ENCODE data around the gene SCN4B.
A peak's percentile ranks its signal among the peaks of the same experiment; 100 is the strongest.

SCN4B gene

DNA sequence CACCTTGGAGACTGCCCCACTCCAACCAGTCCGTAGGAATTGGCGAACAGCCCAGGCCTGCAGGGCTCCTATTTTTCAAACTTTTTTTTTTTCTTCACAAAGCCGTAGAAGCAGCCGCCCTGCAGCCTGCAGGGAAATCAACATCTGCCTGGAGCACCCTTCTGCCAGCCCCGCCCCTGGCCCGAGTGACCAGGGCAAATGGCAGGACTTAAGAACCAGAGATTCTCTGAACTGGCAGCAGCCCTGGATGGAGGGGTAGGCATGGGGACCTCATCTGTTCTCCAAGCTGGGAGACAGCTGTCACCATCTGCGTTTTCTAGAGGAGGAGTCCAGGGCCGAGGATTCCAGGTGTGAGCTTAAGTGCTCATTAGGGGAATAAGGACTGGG is 18.3 kb upstream of the SCN4B start:
- H3K4me3 ChIP-seq (ENCODE audit: low read length), result peak overlapping the region; percentile 65
- no peak overlapping the region for H3K27ac ChIP-seq (ENCODE audit: low read length)
- peaks cover 21% of the 10 kb centered on the region for H3K4me1 ChIP-seq (ENCODE audit: control insufficient read depth, low read depth, low read length)
- no peak overlapping the region for H3K9ac ChIP-seq (ENCODE audit: low read length)
- H3K36me3 ChIP-seq (ENCODE audit: control insufficient read depth, low read depth, low read length), result no peaks in the 10 kb centered on the region
- peaks cover 89% of the 10 kb centered on the region for H3K27me3 ChIP-seq (ENCODE audit: control insufficient read depth, insufficient read depth, low read length)
- H3K9me3 ChIP-seq (ENCODE audit: control insufficient read depth, low read depth, low read length), result no peaks in the 10 kb centered on the region

- peaks cover 16% of the 10 kb centered on the region for H3K4me1 ChIP-seq (ENCODE audit: control insufficient read depth, low read depth, low read length)
- no peaks in the 10 kb centered on the region for H3K36me3 ChIP-seq (ENCODE audit: control insufficient read depth, low read depth, low read length)
- H3K27ac ChIP-seq (ENCODE audit: low read length), result no peak overlapping the region
- H3K9ac ChIP-seq (ENCODE audit: low read length), result no peak overlapping the region
- H3K27me3 ChIP-seq (ENCODE audit: control insufficient read depth, insufficient read depth, low read length), result peaks cover 82% of the 10 kb centered on the region
- no peak overlapping the region for H3K4me3 ChIP-seq (ENCODE audit: low read length)
- no peaks in the 10 kb centered on the region for H3K9me3 ChIP-seq (ENCODE audit: control insufficient read depth, low read depth, low read length)
Observed at GRCh38 chr11:118170231-118170630, 17.6 kb upstream of the SCN4B start.

DNA sequence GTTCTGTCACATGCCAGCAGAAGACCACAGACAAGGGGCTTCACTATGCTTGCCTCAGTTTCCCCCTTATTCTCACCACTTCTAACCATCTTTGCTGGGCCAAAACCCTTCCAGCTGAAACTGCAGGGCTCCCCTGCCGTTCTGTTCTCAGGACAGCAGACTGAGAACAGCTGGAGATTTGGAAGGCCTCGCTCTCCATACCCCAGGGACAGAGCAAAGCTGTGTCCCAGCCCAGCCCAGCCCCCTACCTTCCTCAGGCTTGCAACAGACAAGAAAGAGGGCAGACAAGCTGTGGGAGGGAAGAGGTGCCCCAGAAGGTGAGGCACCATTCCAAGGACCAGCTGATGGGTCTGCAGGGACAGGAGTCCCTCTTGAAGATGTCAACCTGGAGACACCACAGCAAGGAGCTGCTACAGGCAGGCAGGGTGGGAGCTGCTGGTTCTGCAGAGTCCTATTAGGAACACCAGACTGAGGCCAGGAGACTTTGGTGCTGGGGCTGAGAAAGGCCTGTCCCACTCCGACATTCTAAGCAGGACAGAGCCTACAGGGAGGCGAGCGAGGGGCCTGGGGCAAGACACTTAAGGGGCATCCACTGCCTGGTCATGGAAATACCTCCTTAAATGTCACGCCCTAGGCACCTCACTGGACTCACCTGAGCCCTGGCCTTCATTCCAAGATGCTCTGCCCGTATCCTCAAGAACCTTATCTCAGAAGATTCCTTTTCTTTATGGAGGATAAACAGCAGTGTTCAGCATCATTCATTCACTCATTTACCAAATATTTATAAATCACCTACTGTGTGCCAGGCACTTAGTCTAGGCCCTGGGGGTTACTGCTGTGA is 16.9 kb upstream of the SCN4B start:
- H3K9me3 ChIP-seq (ENCODE audit: control insufficient read depth, low read depth, low read length), result no peaks in the 10 kb centered on the region
- H3K27me3 ChIP-seq (ENCODE audit: control insufficient read depth, insufficient read depth, low read length), result peaks cover 75% of the 10 kb centered on the region
- no peak overlapping the region for H3K27ac ChIP-seq (ENCODE audit: low read length)
- no peaks in the 10 kb centered on the region for H3K36me3 ChIP-seq (ENCODE audit: control insufficient read depth, low read depth, low read length)
- peaks cover 9% of the 10 kb centered on the region for H3K4me1 ChIP-seq (ENCODE audit: control insufficient read depth, low read depth, low read length)
- H3K4me3 ChIP-seq (ENCODE audit: low read length), result no peak overlapping the region
- H3K9ac ChIP-seq (ENCODE audit: low read length), result no peak overlapping the region

- H3K27me3 ChIP-seq (ENCODE audit: control insufficient read depth, insufficient read depth, low read length), result peaks cover 68% of the 10 kb centered on the region
- H3K9ac ChIP-seq (ENCODE audit: low read length), result no peak overlapping the region
- H3K36me3 ChIP-seq (ENCODE audit: control insufficient read depth, low read depth, low read length), result no peaks in the 10 kb centered on the region
- peaks cover 9% of the 10 kb centered on the region for H3K4me1 ChIP-seq (ENCODE audit: control insufficient read depth, low read depth, low read length)
- H3K9me3 ChIP-seq (ENCODE audit: control insufficient read depth, low read depth, low read length), result no peaks in the 10 kb centered on the region
- no peak overlapping the region for H3K4me3 ChIP-seq (ENCODE audit: low read length)
- H3K27ac ChIP-seq (ENCODE audit: low read length), result no peak overlapping the region
Observed at GRCh38 chr11:118168751-118169150, 16.1 kb upstream of the SCN4B start.

- H3K27ac ChIP-seq (ENCODE audit: low read length), result no peak overlapping the region
- no peaks in the 10 kb centered on the region for H3K9me3 ChIP-seq (ENCODE audit: control insufficient read depth, low read depth, low read length)
- no peak overlapping the region for H3K9ac ChIP-seq (ENCODE audit: low read length)
- peaks cover 64% of the 10 kb centered on the region for H3K27me3 ChIP-seq (ENCODE audit: control insufficient read depth, insufficient read depth, low read length)
- H3K36me3 ChIP-seq (ENCODE audit: control insufficient read depth, low read depth, low read length), result no peaks in the 10 kb centered on the region
- no peak overlapping the region for H3K4me3 ChIP-seq (ENCODE audit: low read length)
- H3K4me1 ChIP-seq (ENCODE audit: control insufficient read depth, low read depth, low read length), result peaks cover 9% of the 10 kb centered on the region
Observed at GRCh38 chr11:118168316-118168715, 15.7 kb upstream of the SCN4B start.

- Histone ChIP-seq H3K4me1 (ENCODE audit: control insufficient read depth, low read depth, low read length) (peaks cover 9% of the 10 kb centered on the region), H3K4me3 (ENCODE audit: low read length) (no peak overlapping the region), H3K36me3 (ENCODE audit: control insufficient read depth, low read depth, low read length) (no peaks in the 10 kb centered on the region), H3K27ac (ENCODE audit: low read length) (no peak overlapping the region), H3K9me3 (ENCODE audit: control insufficient read depth, low read depth, low read length) (no peaks in the 10 kb centered on the region), H3K27me3 (ENCODE audit: control insufficient read depth, insufficient read depth, low read length) (peaks cover 63% of the 10 kb centered on the region), H3K9ac (ENCODE audit: low read length) (no peak overlapping the region)
Observed at GRCh38 chr11:118167906-118168305, 15.3 kb upstream of the SCN4B start.

- no peak overlapping the region for H3K27ac ChIP-seq (ENCODE audit: low read length)
- H3K36me3 ChIP-seq (ENCODE audit: control insufficient read depth, low read depth, low read length), result no peaks in the 10 kb centered on the region
- H3K27me3 ChIP-seq (ENCODE audit: control insufficient read depth, insufficient read depth, low read length), result peaks cover 60% of the 10 kb centered on the region
- no peak overlapping the region for H3K9ac ChIP-seq (ENCODE audit: low read length)
- peaks cover 9% of the 10 kb centered on the region for H3K4me1 ChIP-seq (ENCODE audit: control insufficient read depth, low read depth, low read length)
- H3K9me3 ChIP-seq (ENCODE audit: control insufficient read depth, low read depth, low read length), result no peaks in the 10 kb centered on the region
- no peak overlapping the region for H3K4me3 ChIP-seq (ENCODE audit: low read length)
Observed at GRCh38 chr11:118167253-118167652, 14.6 kb upstream of the SCN4B start.

DNA sequence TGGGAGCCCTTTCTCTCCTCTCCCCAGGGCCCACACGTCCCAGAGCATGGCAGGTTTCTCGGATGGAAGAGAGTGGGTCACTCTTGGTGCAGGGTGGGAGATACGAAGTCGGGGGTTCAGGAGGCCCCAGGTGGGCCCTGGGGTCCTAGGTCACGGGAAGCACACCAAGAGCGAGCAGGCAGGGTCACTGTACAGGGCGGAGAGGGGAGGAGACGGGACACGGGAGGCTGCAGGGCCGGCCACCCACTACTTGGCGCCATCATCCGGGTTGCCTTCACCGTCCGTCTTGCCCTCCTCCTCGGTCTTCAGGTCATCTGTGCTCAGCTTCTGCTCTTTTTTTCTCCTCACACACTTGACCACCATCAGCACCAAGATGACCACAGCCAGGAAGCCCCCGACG is 14.0 kb upstream of the SCN4B start:
- no peak overlapping the region for H3K9ac ChIP-seq (ENCODE audit: low read length)
- no peaks in the 10 kb centered on the region for H3K36me3 ChIP-seq (ENCODE audit: control insufficient read depth, low read depth, low read length)
- H3K9me3 ChIP-seq (ENCODE audit: control insufficient read depth, low read depth, low read length), result no peaks in the 10 kb centered on the region
- peaks cover 9% of the 10 kb centered on the region for H3K4me1 ChIP-seq (ENCODE audit: control insufficient read depth, low read depth, low read length)
- no peak overlapping the region for H3K4me3 ChIP-seq (ENCODE audit: low read length)
- no peak overlapping the region for H3K27ac ChIP-seq (ENCODE audit: low read length)
- peaks cover 57% of the 10 kb centered on the region for H3K27me3 ChIP-seq (ENCODE audit: control insufficient read depth, insufficient read depth, low read length)

DNA sequence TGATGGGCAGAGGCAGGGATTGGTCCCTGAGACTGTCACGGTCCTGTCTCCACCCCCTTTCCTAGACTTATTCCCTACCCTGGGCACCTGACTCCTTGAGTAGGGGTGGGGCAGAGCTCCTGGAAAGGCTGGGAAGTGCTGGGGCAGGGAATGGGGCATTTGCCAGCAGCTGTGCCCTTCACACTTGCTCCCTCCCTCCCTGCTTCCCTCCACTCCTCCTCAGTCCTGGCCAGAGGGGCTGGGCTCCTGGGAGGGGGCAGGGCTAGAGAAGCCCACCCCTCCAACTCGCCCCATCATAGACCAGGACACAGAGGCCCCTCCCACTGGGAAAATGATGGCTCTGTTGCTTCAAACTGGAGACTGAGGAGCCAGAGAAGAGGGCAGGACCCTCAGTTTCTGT is 12.3 kb upstream of the SCN4B start:
- peaks cover 41% of the 10 kb centered on the region for H3K27me3 ChIP-seq (ENCODE audit: control insufficient read depth, insufficient read depth, low read length)

GRCh38 chr11:118163494-118163893 is 10.9 kb upstream of the SCN4B start:
- Histone ChIP-seq H3K4me1 (ENCODE audit: control insufficient read depth, low read depth, low read length) (peaks cover 4% of the 10 kb centered on the region), H3K27ac (ENCODE audit: low read length) (no peak overlapping the region), H3K9ac (ENCODE audit: low read length) (no peak overlapping the region), H3K9me3 (ENCODE audit: control insufficient read depth, low read depth, low read length) (no peaks in the 10 kb centered on the region), H3K27me3 (ENCODE audit: control insufficient read depth, insufficient read depth, low read length) (peaks cover 41% of the 10 kb centered on the region), H3K36me3 (ENCODE audit: control insufficient read depth, low read depth, low read length) (no peaks in the 10 kb centered on the region), H3K4me3 (ENCODE audit: low read length) (no peak overlapping the region)

More for the DNA sequence above, 12.3 kb upstream of the SCN4B start:
- H3K9ac ChIP-seq (ENCODE audit: low read length), result no peak overlapping the region
- peaks cover 4% of the 10 kb centered on the region for H3K4me1 ChIP-seq (ENCODE audit: control insufficient read depth, low read depth, low read length)
- no peaks in the 10 kb centered on the region for H3K36me3 ChIP-seq (ENCODE audit: control insufficient read depth, low read depth, low read length)
- H3K4me3 ChIP-seq (ENCODE audit: low read length), result no peak overlapping the region
- H3K27ac ChIP-seq (ENCODE audit: low read length), result no peak overlapping the region
- H3K9me3 ChIP-seq (ENCODE audit: control insufficient read depth, low read depth, low read length), result no peaks in the 10 kb centered on the region

DNA sequence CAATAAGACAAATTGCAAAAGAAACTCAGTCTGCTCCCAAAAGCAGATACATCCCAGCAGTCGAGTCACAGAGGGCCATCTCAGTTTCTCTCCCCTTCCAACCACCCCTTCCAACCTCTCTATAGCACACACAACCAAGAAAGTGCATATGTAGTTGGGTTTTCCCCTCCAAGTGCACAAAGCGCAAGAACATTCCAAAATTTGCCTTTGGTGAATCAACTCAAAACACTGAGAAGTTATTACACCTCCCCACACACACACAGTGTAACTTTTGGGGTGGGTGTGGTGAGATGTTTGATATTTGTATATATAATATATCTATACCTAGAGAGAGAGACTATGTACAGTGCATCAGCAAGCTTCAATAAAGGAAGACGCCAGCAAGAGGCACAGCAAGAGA is 10.2 kb upstream of the SCN4B start:
- Histone ChIP-seq H3K4me1 (ENCODE audit: control insufficient read depth, low read depth, low read length) (peaks cover 4% of the 10 kb centered on the region), H3K9me3 (ENCODE audit: control insufficient read depth, low read depth, low read length) (no peaks in the 10 kb centered on the region), H3K27me3 (ENCODE audit: control insufficient read depth, insufficient read depth, low read length) (peaks cover 44% of the 10 kb centered on the region), H3K9ac (ENCODE audit: low read length) (no peak overlapping the region), H3K27ac (ENCODE audit: low read length) (no peak overlapping the region), H3K36me3 (ENCODE audit: control insufficient read depth, low read depth, low read length) (no peaks in the 10 kb centered on the region), H3K4me3 (ENCODE audit: low read length) (no peak overlapping the region)

- peaks cover 45% of the 10 kb centered on the region for H3K27me3 ChIP-seq (ENCODE audit: control insufficient read depth, insufficient read depth, low read length)
- H3K4me1 ChIP-seq (ENCODE audit: control insufficient read depth, low read depth, low read length), result peaks cover 10% of the 10 kb centered on the region
- H3K36me3 ChIP-seq (ENCODE audit: control insufficient read depth, low read depth, low read length), result no peaks in the 10 kb centered on the region
- no peaks in the 10 kb centered on the region for H3K9me3 ChIP-seq (ENCODE audit: control insufficient read depth, low read depth, low read length)
- H3K27ac ChIP-seq (ENCODE audit: low read length), result no peak overlapping the region
- no peak overlapping the region for H3K9ac ChIP-seq (ENCODE audit: low read length)
- H3K4me3 ChIP-seq (ENCODE audit: low read length), result no peak overlapping the region
Observed at GRCh38 chr11:118161786-118162185, 9.2 kb upstream of the SCN4B start.
